HepG2 (cell line): ENCODE data around the gene PRTN3. TPM values are rescaled to one million over a fixed set of nuclear protein-coding genes. Genes with fewer than 3 reads are reported as not detected.
A peak's percentile ranks its signal among the peaks of the same experiment; 100 is the strongest.

Source experiments
- ATAC-seq: fragments of 200-7000 bp; cut with Tn5 transposase; 3 replicates; pipeline ENCODE4 v1.9.1; 2020; ENCODE audit warnings: mild to moderate bottlenecking, moderate library complexity
- BruUV-seq: library from RNA; stranded (reverse); fragments of 400-500 nt; replicated peaks from 2 replicates; lab custom pipeline; 2021; lab: Mats Ljungman, UMichigan
- CTCF ChIA-PET: fragments of 300-600 bp; formaldehyde crosslinking; extraction: SDS; loops from one replicate; lab custom pipeline; 2021; ENCODE audit warnings: low total read pairs, inconsistent platforms, low intra/inter-chr PET ratio; lab: Yijun Ruan, JAX
- POLR2A ChIA-PET: fragments of 350-600 bp; sonication (Branson Sonifier 250); formaldehyde crosslinking; loops from one replicate; lab custom pipeline; 2020; ENCODE audit warnings: antibody characterized with exemption, inconsistent platforms; lab: Yijun Ruan, JAX
- DNase-seq: peaks from one replicate; pipeline ENCODE4 v3.0.0-alpha.2; 2015; ENCODE audit warnings: low spot score
- FAIRE-seq: peaks from 3 replicates; lab custom pipeline; 2011; peaks lifted over from hg19 to GRCh38; lab: Jason Lieb, UNC
- H2AFZ ChIP-seq: one replicate; pipeline ENCODE4 v1.6.1; 2011; ENCODE audit warnings: low read length, inconsistent platforms
- H3K27ac ChIP-seq: fragments of 300-600 bp; 3 replicates; pipeline ENCODE4 v1.8.0; 2011; ENCODE audit warnings: mixed run types, mild to moderate bottlenecking, mixed read lengths, low read length, inconsistent platforms; ENCODE audit not compliant: insufficient read depth; ENCODE audit errors: extremely low read length
- H3K27me3 ChIP-seq, 2 experiments: fragments of 200-600 bp in 1 of 2; 2 replicates in 1 of 2; 3 replicates in 1 of 2; pipeline versions ENCODE4 v1.6.0 to v1.8.0; 2011; ENCODE audit warnings: low read length in 2 of 2, mild to moderate bottlenecking in 2 of 2, moderate library complexity in 2 of 2, inconsistent platforms in 1 of 2; ENCODE audit not compliant: insufficient read depth in 2 of 2, control insufficient read depth in 1 of 2
- H3K36me3 ChIP-seq, 2 experiments: fragments of 200-600 bp in 1 of 2; replicated peaks in 1 of 2; 2 replicates in 1 of 2; 3 replicates in 1 of 2; pipeline versions ENCODE4 v1.5.1 to v1.8.0; 2011; ENCODE audit warnings: low read length in 2 of 2, inconsistent platforms in 1 of 2; ENCODE audit not compliant: insufficient read depth in 2 of 2, control insufficient read depth in 1 of 2
- H3K4me1 ChIP-seq: 2 replicates; pipeline ENCODE4 v1.5.1; 2012; ENCODE audit warnings: low read length, inconsistent platforms; ENCODE audit not compliant: insufficient read depth
- H3K4me2 ChIP-seq: 2 replicates; pipeline ENCODE4 v1.6.0; 2011; ENCODE audit warnings: low read depth, low read length, inconsistent platforms
- H3K4me3 ChIP-seq, 3 experiments: fragments of 200-600 bp in 1 of 3; sonication (generic), shearing (Covaris generic) in 1 of 3; replicated peaks in 1 of 3; 2 replicates each; pipeline ENCODE4 v1.5.1; 2011 to 2016; ENCODE audit warnings: low read length in 3 of 3, inconsistent platforms in 2 of 3, low read depth in 2 of 3, mild to moderate bottlenecking in 2 of 3, control low read depth in 1 of 3, mixed read lengths in 1 of 3; ENCODE audit not compliant: insufficient read depth in 1 of 3
- H3K79me2 ChIP-seq: one replicate; pipeline ENCODE4 v1.6.1; 2011; ENCODE audit warnings: low read length, inconsistent platforms; ENCODE audit not compliant: insufficient read depth
- H3K9ac ChIP-seq: 2 replicates; pipeline ENCODE4 v1.6.0; 2011; ENCODE audit warnings: mild to moderate bottlenecking, low read depth, low read length, inconsistent platforms; ENCODE audit not compliant: insufficient read depth
- H3K9me3 ChIP-seq: 2 replicates; pipeline ENCODE4 v1.5.1; 2012; ENCODE audit warnings: mild to moderate bottlenecking, low read length
- H4K20me1 ChIP-seq: 2 replicates; pipeline ENCODE4 v1.6.0; 2011; ENCODE audit warnings: inconsistent platforms, mild to moderate bottlenecking, low read length, moderate library complexity; ENCODE audit not compliant: insufficient read depth
- ARNTL ChIP-seq: sonication (generic); formaldehyde crosslinking; IDR thresholded peaks from 2 replicates; pipeline ENCODE4 v1.4.0; 2020; ENCODE audit warnings: mild to moderate bottlenecking, missing genetic modification reagents
- CBX2 ChIP-seq, 2 experiments: fragments of 200-600 bp in 1 of 2; sonication (generic); formaldehyde crosslinking in 1 of 2; IDR thresholded peaks; 2 replicates each; pipeline versions ENCODE4 v1.7.0 to v1.8.1; 2018 to 2022; ENCODE audit warnings: low read depth in 2 of 2, low read length in 1 of 2, mild to moderate bottlenecking in 1 of 2, missing genetic modification reagents in 1 of 2
- FOXA3 ChIP-seq: IDR thresholded peaks from 2 replicates; pipeline ENCODE4 v1.6.1; 2016; ENCODE audit warnings: missing genetic modification reagents, missing compliant biosample characterization
- FOXP1 ChIP-seq, 2 experiments: fragments of 450-650 bp in 1 of 2; IDR thresholded peaks; 2 replicates each; pipeline ENCODE4 v1.6.1; 2017 to 2018; ENCODE audit warnings: antibody characterized with exemption in 1 of 2
- GATAD2A ChIP-seq: IDR thresholded peaks from 2 replicates; pipeline ENCODE4 v1.6.1; 2016
- LCORL ChIP-seq, 2 experiments: fragments of 450-650 bp in 1 of 2; sonication (generic) in 1 of 2; formaldehyde crosslinking in 1 of 2; IDR thresholded peaks; 2 replicates each; pipeline versions ENCODE4 v1.5.0 to v1.6.1; 2017 to 2020; ENCODE audit warnings: antibody characterized with exemption in 1 of 2, missing genetic modification reagents in 1 of 2
- MAFK ChIP-seq, 2 experiments: IDR thresholded peaks in 1 of 2; conservative IDR thresholded peaks in 1 of 2; 2 replicates each; pipeline ENCODE4 v1.6.1; 2011; ENCODE audit warnings: improper control_type of control experiment in 2 of 2, low read length in 2 of 2
- MED13 ChIP-seq: sonication (generic); formaldehyde crosslinking; IDR thresholded peaks from 2 replicates; pipeline ENCODE4 v1.5.0; 2020; ENCODE audit warnings: missing genetic modification reagents
- MEIS1 ChIP-seq: sonication (generic); formaldehyde crosslinking; IDR thresholded peaks from 2 replicates; pipeline ENCODE4 v1.9.0; 2021; ENCODE audit warnings: mild to moderate bottlenecking, missing genetic modification reagents, moderate library complexity, borderline replicate concordance
- ZBTB26 ChIP-seq: IDR thresholded peaks from 2 replicates; pipeline ENCODE4 v1.6.1; 2016; ENCODE audit warnings: missing compliant biosample characterization, missing genetic modification reagents, borderline replicate concordance
- ZFY ChIP-seq: sonication (generic); formaldehyde crosslinking; IDR thresholded peaks from 2 replicates; pipeline ENCODE4 v1.4.0; 2020; ENCODE audit warnings: missing genetic modification reagents
- ZMYM4 ChIP-seq: sonication (generic); formaldehyde crosslinking; IDR thresholded peaks from 2 replicates; pipeline ENCODE4 v1.8.1; 2023; ENCODE audit warnings: mild to moderate bottlenecking, missing genetic modification reagents
- ZNF3 ChIP-seq: IDR thresholded peaks from 2 replicates; pipeline ENCODE4 v1.7.0; 2017; ENCODE audit warnings: inconsistent platforms
- ZNF383 ChIP-seq: sonication (generic); formaldehyde crosslinking; IDR thresholded peaks from 2 replicates; pipeline ENCODE4 v1.4.0; 2020; ENCODE audit warnings: missing genetic modification reagents, mild to moderate bottlenecking, borderline replicate concordance
- ZNF44 ChIP-seq: sonication (generic); formaldehyde crosslinking; IDR thresholded peaks from 2 replicates; pipeline ENCODE4 v1.5.1; 2020; ENCODE audit warnings: mild to moderate bottlenecking, missing genetic modification reagents
- WGBS: methylation state at CpG from one replicate; pipeline ENCODE4 v1.1.6; 2017; ENCODE audit warnings: low lambda C conversion rate; 5-methylcytosine and 5-hydroxymethylcytosine counted together
- in situ Hi-C: cut with HindIII; loops from 2 replicates; pipeline ENCODE4 v1.10.0; 2017; ENCODE audit warnings: low pct_unique_long_range_greater_than_20kb; ENCODE audit not compliant: extremely low pct_ligation_motif_present
- intact Hi-C: fragments of 100-400 bp; cut with micrococcal nuclease; formaldehyde crosslinking; loops from one replicate; pipeline ENCODE4 v1.10.0; 2022; ENCODE audit not compliant: unreplicated experiment
- polyA plus RNA-seq, 8 experiments: library from polyadenylated mRNA; depleted of rRNA in 3 of 8; stranded (reverse) in 7 of 8; unstranded in 1 of 8; fragments of >200 nt; fragmentation: Illumina TruSeq in 4 of 8; extraction: Trizol in 4 of 8; gene quantifications; 2 replicates each; pipeline versions ENCODE4 v1.2.1 to v1.2.3, GENCODE V29; 2011 to 2016; ENCODE audit warnings: low read depth in 4 of 8, missing spikeins in 1 of 8, mixed read lengths in 1 of 8; ENCODE audit not compliant: insufficient read depth in 1 of 8
- total RNA-seq, 5 experiments: library from RNA; depleted of rRNA; stranded (reverse); fragments of >200 nt; fragmentation: Illumina TruSeq; extraction: Trizol; gene quantifications; 2 replicates each; pipeline ENCODE4 v1.2.3, GENCODE V29; 2016; ENCODE audit warnings: low read depth in 1 of 5
- TF ChIP-seq, protein P1 (sequence below): sonication (generic); formaldehyde crosslinking; IDR thresholded peaks from 2 replicates; pipeline ENCODE4 v1.5.0; 2020; ENCODE audit warnings: mild to moderate bottlenecking, low read depth, missing genetic modification reagents, borderline replicate concordance
- TF ChIP-seq, protein P2 (sequence below): sonication (generic); formaldehyde crosslinking; IDR thresholded peaks from 2 replicates; pipeline ENCODE4 v1.5.0; 2020; ENCODE audit warnings: mild to moderate bottlenecking, missing genetic modification reagents

The PRTN3 gene
- total and polyA plus RNA-seq, 2 of the 13 experiments (the other 11 are each of a cell fraction or from before 2014, with no cell fraction given) = not detected

- in situ Hi-C loops = loop anchor here (10.0 kb wide), 1 partner anchor 94 kb away; no protein-coding TSS in a partner anchor
- intact Hi-C loops = loop anchor here (5.0 kb wide), 1 partner anchor 87 kb away; no protein-coding TSS in a partner anchor
- no peak for TF ChIP-seq ARNTL (CRISPR knock-in tag)
- TF ChIP-seq FOXP1 (IDR thresholded peaks at IDR 0.05) = no peak
- peak; percentile 38; the same call in 1 of the 2 replicates for TF ChIP-seq FOXP1 (CRISPR knock-in tag; IDR thresholded peaks at IDR 0.05)
- TF ChIP-seq ZFY (CRISPR knock-in tag) = peak; percentile 42; the same call in 1 of the 2 replicates
- TF ChIP-seq ZMYM4 (CRISPR knock-in tag) = no peak
- 0 out of 2 replicates have a peak, but pooled peaks have one; percentile 31 for TF ChIP-seq ZNF3
- TF ChIP-seq MED13 = no peak
- TF ChIP-seq CBX2 (IDR thresholded peaks at IDR 0.05; ENCODE audit: low read depth, low read length) = no peak
- TF ChIP-seq CBX2 (CRISPR knock-in tag; IDR thresholded peaks at IDR 0.05; ENCODE audit: low read depth) = no peak
- no peak for TF ChIP-seq LCORL (IDR thresholded peaks at IDR 0.05)
- TF ChIP-seq LCORL (CRISPR knock-in tag; IDR thresholded peaks at IDR 0.05) = 0 out of 2 replicates have a peak, but pooled peaks have one; percentile 27
- TF ChIP-seq ZBTB26 (CRISPR knock-in tag) = no peak
- no peak for TF ChIP-seq MAFK (conservative IDR thresholded peaks at IDR 0.05 in 1 of 2, IDR thresholded peaks at IDR 0.05 in 1 of 2; ENCODE audit: low read length in 2 of 2)
- TF ChIP-seq, protein P1, sequence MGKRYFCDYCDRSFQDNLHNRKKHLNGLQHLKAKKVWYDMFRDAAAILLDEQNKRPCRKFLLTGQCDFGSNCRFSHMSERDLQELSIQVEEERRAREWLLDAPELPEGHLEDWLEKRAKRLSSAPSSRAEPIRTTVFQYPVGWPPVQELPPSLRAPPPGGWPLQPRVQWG (CRISPR knock-in tag) = no peak
- TF ChIP-seq GATAD2A (CRISPR knock-in tag) = peak; percentile 34; the same call in 1 of the 2 replicates
- TF ChIP-seq, protein P2, sequence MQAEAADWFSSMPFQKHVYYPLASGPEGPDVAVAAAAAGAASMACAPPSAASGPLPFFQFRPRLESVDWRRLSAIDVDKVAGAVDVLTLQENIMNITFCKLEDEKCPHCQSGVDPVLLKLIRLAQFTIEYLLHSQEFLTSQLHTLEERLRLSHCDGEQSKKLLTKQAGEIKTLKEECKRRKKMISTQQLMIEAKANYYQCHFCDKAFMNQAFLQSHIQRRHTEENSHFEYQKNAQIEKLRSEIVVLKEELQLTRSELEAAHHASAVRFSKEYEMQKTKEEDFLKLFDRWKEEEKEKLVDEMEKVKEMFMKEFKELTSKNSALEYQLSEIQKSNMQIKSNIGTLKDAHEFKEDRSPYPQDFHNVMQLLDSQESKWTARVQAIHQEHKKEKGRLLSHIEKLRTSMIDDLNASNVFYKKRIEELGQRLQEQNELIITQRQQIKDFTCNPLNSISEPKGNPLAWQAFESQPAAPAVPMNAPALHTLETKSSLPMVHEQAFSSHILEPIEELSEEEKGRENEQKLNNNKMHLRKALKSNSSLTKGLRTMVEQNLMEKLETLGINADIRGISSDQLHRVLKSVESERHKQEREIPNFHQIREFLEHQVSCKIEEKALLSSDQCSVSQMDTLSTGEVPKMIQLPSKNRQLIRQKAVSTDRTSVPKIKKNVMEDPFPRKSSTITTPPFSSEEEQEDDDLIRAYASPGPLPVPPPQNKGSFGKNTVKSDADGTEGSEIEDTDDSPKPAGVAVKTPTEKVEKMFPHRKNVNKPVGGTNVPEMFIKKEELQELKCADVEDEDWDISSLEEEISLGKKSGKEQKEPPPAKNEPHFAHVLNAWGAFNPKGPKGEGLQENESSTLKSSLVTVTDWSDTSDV (CRISPR knock-in tag) = no peak
- no peak for TF ChIP-seq MEIS1 (CRISPR knock-in tag)
- TF ChIP-seq ZNF44 = no peak
- TF ChIP-seq FOXA3 = peak; percentile 67
- no peak for TF ChIP-seq ZNF383 (CRISPR knock-in tag)
Measured at GRCh38 chr19:858868-859843, 18.4 kb downstream of the PRTN3 start, which contains the start of gene CFD. Gene CFD (plus strand): TSS chr19:859664. CDS start chr19:859690, 26 bp downstream.

More at GRCh38 chr19:858868-859843, 18.4 kb downstream of the PRTN3 start, which contains the start of gene CFD:
- BruUV-seq = no TSS peak
- H3K27me3 ChIP-seq = no peaks in the 10 kb centered on the region; a peak in 1 of 5 replicates
- ChIA-PET POLR2A (interaction anchor here (1.1 kb wide), 1 partner anchor 34 kb away, joined by 3 read pairs; the partner anchor contains the start of gene RNU6-9), CTCF (no interaction called here)
- FAIRE-seq = peak; percentile 40
- H3K27ac ChIP-seq = no peak within 1 kb of the TSS
- H2AFZ ChIP-seq = no peak within 1 kb of the TSS
- peak within 1 kb of the TSS; percentile 67 for H3K4me2 ChIP-seq
- H3K9ac ChIP-seq = peak within 1 kb of the TSS; percentile 59
- ATAC-seq = peak; percentile 46
- no peak for DNase-seq
- H3K4me1 ChIP-seq = peaks cover 19% of the 10 kb centered on the region
- H3K36me3 ChIP-seq = no peaks in the 10 kb centered on the region
- no peaks in the 10 kb centered on the region for H3K79me2 ChIP-seq
- H4K20me1 ChIP-seq = no peaks in the 10 kb centered on the region
- 7% methylated on average over 11 of the region's 24 CpGs for whole genome bisulfite sequencing
- H3K9me3 ChIP-seq = no peaks in the 10 kb centered on the region
- peak within 1 kb of the TSS; percentile 43 to 67 (median 60) for H3K4me3 ChIP-seq
